Gastrocnemius medialis (tissue), 4 donors: ENCODE results near the gene LILRA1. TPM values are rescaled to one million over a fixed set of nuclear protein-coding genes. Genes with fewer than 3 reads are reported as not detected.
"Not testable (repeated sequence)": the region's sequence is repeated elsewhere in the genome, so short reads cannot be mapped to it uniquely, and the experiment has no call there.

ENCODE experiments used
- ATAC-seq, 2 donors: fragments of 150-250 bp; one replicate each; pipeline ENCODE4 v1.9.1; 2016
- DNase-seq, 2 donors: peaks; one replicate each; pipeline ENCODE4 v3.0.0-alpha.2; 2019
- H3K27ac ChIP-seq, 4 donors: fragments of 200-600 bp; sonication (generic); 1 replicate in 1 of 4; 2 replicates in 3 of 4; pipeline ENCODE4 v1.5.1; 2016 to 2018; ENCODE audit warnings: mild to moderate bottlenecking in 2 of 4, moderate library complexity in 1 of 4
- H3K27me3 ChIP-seq, 3 donors: fragments of 200-600 bp; sonication (generic) in 2 of 3; 1 replicate in 1 of 3; 2 replicates in 2 of 3; pipeline versions ENCODE4 v1.5.1 to v1.6.0; 2016 to 2019; ENCODE audit warnings: mild to moderate bottlenecking in 1 of 3, moderate library complexity in 1 of 3
- H3K36me3 ChIP-seq, 2 donors: fragments of 200-600 bp; sonication (generic) in 1 of 2; one replicate each; pipeline ENCODE4 v1.5.1; 2017 to 2018
- H3K4me1 ChIP-seq, 2 donors: fragments of 200-600 bp; sonication (generic) in 1 of 2; one replicate each; pipeline ENCODE4 v1.5.1; 2016 to 2017; ENCODE audit warnings: mild to moderate bottlenecking in 2 of 2
- H3K4me3 ChIP-seq, 4 donors: fragments of 200-600 bp; sonication (generic) in 3 of 4; 1 replicate in 1 of 4; 2 replicates in 3 of 4; pipeline ENCODE4 v1.5.1; 2016 to 2019; ENCODE audit warnings: mild to moderate bottlenecking in 2 of 4
- H3K9me3 ChIP-seq, 3 donors: fragments of 200-600 bp; sonication (generic) in 2 of 3; 1 replicate in 1 of 3; 2 replicates in 2 of 3; pipeline ENCODE4 v1.5.1; 2016 to 2019
- CTCF ChIP-seq, 5 experiments: fragments of 450-650 bp in 3 of 5; fragments of 200-600 bp in 2 of 5; sonication (generic) in 2 of 5; IDR thresholded peaks in 4 of 5; conservative IDR thresholded peaks in 1 of 5; 1 replicate in 4 of 5; 2 replicates in 1 of 5; pipeline ENCODE4 v1.5.1; 2016 to 2019; ENCODE audit warnings: antibody characterized with exemption in 5 of 5, mild to moderate bottlenecking in 3 of 5, moderate library complexity in 3 of 5
- POLR2A ChIP-seq, 2 donors: fragments of 450-650 bp; IDR thresholded peaks; one replicate each; pipeline ENCODE4 v1.6.1; 2017; ENCODE audit warnings: antibody characterized with exemption in 2 of 2, mild to moderate bottlenecking in 2 of 2, moderate library complexity in 2 of 2
- in situ Hi-C, 4 donors: fragments of 200-750 bp; cut with MboI; loops; one replicate each; pipeline versions ENCODE4 v1.15.0 to v1.8.0; 2017; ENCODE audit warnings: low sequenced_read_pairs in 4 of 4
- intact Hi-C: fragments of 100-400 bp; cut with DNase I; formaldehyde crosslinking; loops from one replicate; pipeline ENCODE4 v1.15.1; 2023; ENCODE audit warnings: low total_unique reads
- total RNA-seq, 4 donors: library from RNA; depleted of rRNA; stranded (reverse); fragments of >200 nt; gene quantifications; one replicate each; pipeline versions ENCODE4 v1.1.0 to v1.2.3, GENCODE V29; 2016

Gene LILRA1
- total RNA-seq, 4 donors from 2014 or later: 0.40 to 0.62 TPM; not detected in 2

DNA sequence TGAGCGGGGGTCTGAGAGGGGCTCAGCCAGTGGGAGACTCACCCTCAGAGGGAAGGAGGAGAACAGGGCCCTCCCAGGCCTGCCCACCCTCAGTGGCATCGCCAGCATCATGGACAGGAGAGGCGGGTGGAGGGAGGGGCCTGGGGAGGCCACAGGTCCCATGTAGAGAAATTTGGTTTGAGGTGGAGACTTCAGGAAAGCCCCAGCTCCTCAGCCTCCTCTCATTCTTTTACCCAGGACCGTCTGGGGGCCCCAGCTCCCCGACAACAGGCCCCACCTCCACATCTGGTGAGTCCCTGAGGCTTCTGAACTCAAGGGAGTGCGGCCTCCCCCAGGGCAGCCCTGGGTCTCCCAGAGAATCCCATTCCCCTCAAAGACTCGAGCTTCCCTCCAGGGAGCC lies 40.0 kb downstream of the LILRA1 start:
- TF ChIP-seq CTCF (IDR thresholded peaks at IDR 0.05 in 4 of 5, conservative IDR thresholded peaks at IDR 0.05 in 1 of 5) (no peak), POLR2A (IDR thresholded peaks at IDR 0.05) (no peak)
- no peak for ATAC-seq

DNA sequence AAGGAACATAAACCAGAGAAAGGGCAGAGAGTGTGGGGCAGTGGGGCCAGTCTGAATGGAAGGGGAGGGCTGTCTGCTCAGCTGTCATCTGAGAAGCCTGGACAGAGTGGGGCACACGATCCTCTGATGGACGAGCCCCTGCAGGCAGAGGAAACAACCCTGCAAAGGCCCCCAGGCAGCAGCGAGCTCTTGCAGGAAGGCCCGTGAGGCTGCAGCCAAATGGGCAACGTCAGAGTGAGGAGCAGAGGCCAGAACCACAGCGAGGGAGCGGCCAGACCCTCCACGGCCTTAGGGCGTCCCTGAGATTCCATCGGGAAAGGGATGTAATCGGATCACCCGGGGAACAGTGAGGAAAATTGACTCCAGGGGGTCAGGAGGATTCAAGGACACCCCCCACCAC lies 42.6 kb downstream of the LILRA1 start:
- ATAC-seq, H3K9me3 ChIP-seq, H3K4me3 ChIP-seq, H3K27me3 ChIP-seq, H3K27ac ChIP-seq, DNase-seq, H3K4me1 ChIP-seq, H3K36me3 ChIP-seq, intact Hi-C loops: not testable (repeated sequence)
- in situ Hi-C loops: loop anchor here in 1 of 4 donors (25.0 kb wide), 1 partner anchor 324 kb away; the partner anchor contains the start of gene LILRA5

More for the DNA sequence above, 40.0 kb downstream of the LILRA1 start:
- no peaks in the 10 kb centered on the region for H3K27me3 ChIP-seq
- no peaks in the 10 kb centered on the region for H3K36me3 ChIP-seq
- no peak for DNase-seq
- no peak overlapping the region for H3K4me3 ChIP-seq
- in situ Hi-C loops (loop anchor here in 1 of 4 donors (25.0 kb wide), 1 partner anchor 321 kb away; the partner anchor contains the start of gene LILRA5), intact Hi-C loops (no loop called here)
- H3K27ac ChIP-seq: no peak overlapping the region
- H3K9me3 ChIP-seq: no peaks in the 10 kb centered on the region
- H3K4me1 ChIP-seq: no peaks in the 10 kb centered on the region

DNA sequence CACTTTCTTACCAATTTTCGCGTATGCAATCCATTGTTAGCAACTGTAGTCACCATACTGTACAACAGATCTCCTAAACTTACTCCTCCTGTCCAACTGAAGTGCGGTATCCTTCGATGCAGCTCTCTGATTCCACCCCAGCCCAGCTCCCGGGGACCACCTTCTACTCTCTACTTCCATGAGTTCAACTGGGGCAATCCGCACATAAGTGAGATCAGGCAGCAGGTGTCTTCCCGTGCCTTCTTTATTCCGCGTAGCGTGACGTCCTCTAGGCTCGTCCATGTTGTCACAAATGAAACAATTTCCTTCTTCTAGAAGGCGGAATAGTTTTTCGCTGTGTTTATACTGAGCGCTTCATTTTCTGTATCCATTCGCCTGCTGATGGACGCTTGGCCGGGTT lies 45.3 kb downstream of the LILRA1 start:
- no peak for TF ChIP-seq POLR2A (IDR thresholded peaks at IDR 0.05)
- TF ChIP-seq CTCF (IDR thresholded peaks at IDR 0.05 in 4 of 5, conservative IDR thresholded peaks at IDR 0.05 in 1 of 5): no peak
- ATAC-seq (no peak), DNase-seq (no peak)
- Histone ChIP-seq H3K4me1 (no peaks in the 10 kb centered on the region), H3K27me3 (no peaks in the 10 kb centered on the region), H3K27ac (no peak overlapping the region), H3K4me3 (no peak overlapping the region), H3K9me3 (no peaks in the 10 kb centered on the region), H3K36me3 (no peaks in the 10 kb centered on the region)
- in situ Hi-C loops (loop anchor here in 1 of 4 donors (25.0 kb wide), 1 partner anchor 326 kb away; the partner anchor contains the start of gene LILRA5), intact Hi-C loops (no loop called here)

GRCh38 chr19:54642953-54643352 lies 49.5 kb downstream of the LILRA1 start:
- DNase-seq, H3K4me1 ChIP-seq, H3K36me3 ChIP-seq, ATAC-seq, H3K4me3 ChIP-seq, intact Hi-C loops, H3K27me3 ChIP-seq, H3K9me3 ChIP-seq, H3K27ac ChIP-seq: not testable (repeated sequence)
- in situ Hi-C loops: loop anchor here in 1 of 4 donors (25.0 kb wide), 1 partner anchor 331 kb away; the partner anchor contains the start of gene LILRA5

DNA sequence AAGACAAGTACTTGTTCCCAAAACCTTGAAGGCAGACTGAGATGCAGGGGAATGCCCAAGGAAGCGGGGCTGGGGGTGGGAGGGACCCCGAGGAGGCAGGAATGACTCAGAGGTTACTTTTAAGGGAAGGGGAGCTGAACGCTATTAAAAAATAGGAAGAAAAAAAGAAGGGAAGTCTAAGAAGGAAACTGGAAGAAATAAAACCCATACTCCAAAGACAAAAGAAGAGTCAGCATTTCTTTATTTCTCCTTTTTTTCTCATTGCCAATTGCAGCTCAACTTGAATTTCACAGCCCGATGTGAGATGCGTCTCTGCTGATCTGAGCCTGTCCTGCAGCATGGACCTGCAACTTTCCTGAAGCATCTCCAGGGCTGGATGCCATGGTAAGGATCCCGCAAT lies 50.2 kb downstream of the LILRA1 start:
- H3K36me3 ChIP-seq, H3K27ac ChIP-seq, H3K4me1 ChIP-seq, ATAC-seq, H3K4me3 ChIP-seq, intact Hi-C loops, DNase-seq, H3K9me3 ChIP-seq, H3K27me3 ChIP-seq: not testable (repeated sequence)
- in situ Hi-C loops: loop anchor here in 1 of 4 donors (25.0 kb wide), 1 partner anchor 331 kb away; the partner anchor contains the start of gene LILRA5

- Histone ChIP-seq H3K9me3 (no peaks in the 10 kb centered on the region), H3K4me1 (no peaks in the 10 kb centered on the region), H3K27ac (no peak overlapping the region), H3K36me3 (no peaks in the 10 kb centered on the region), H3K27me3 (no peaks in the 10 kb centered on the region), H3K4me3 (no peak overlapping the region)
- intact Hi-C loops: no loop called here
- ATAC-seq (no peak), DNase-seq (peak in 1 of 2 donors; percentile 36)
- in situ Hi-C loops: loop anchor here in 1 of 4 donors (25.0 kb wide), 1 partner anchor 332 kb away; the partner anchor contains the start of gene LILRA5
- no peak for TF ChIP-seq CTCF (IDR thresholded peaks at IDR 0.05 in 4 of 5, conservative IDR thresholded peaks at IDR 0.05 in 1 of 5)
- no peak for TF ChIP-seq POLR2A (IDR thresholded peaks at IDR 0.05)
These were observed 50.6 kb downstream of the LILRA1 start for GRCh38 chr19:54644056-54644455.
